Stomach (tissue), 9 donors: Measurements from ENCODE around the gene GLDN. TPM values are rescaled to one million over a fixed set of nuclear protein-coding genes. Genes with fewer than 3 reads are reported as not detected.

Experiments
- DNase-seq, 2 donors: peaks; one replicate each; pipeline versions ENCODE4 v3.0.0 to v3.0.0-alpha.2; 2013 to 2019
- H3K27ac ChIP-seq, 5 donors: fragments of 200-600 bp in 4 of 5; sonication (generic) in 4 of 5; one replicate each; pipeline ENCODE4 v1.5.1; 2013 to 2019; ENCODE audit warnings: mild to moderate bottlenecking in 1 of 5, moderate library complexity in 1 of 5
- H3K27me3 ChIP-seq, 3 donors: fragments of 200-600 bp; sonication (generic); one replicate each; pipeline ENCODE4 v1.5.1; 2017 to 2019; ENCODE audit warnings: mixed run types in 1 of 3
- H3K36me3 ChIP-seq, 4 donors: fragments of 200-600 bp; sonication (generic); 1 replicate in 3 of 4; 2 replicates in 1 of 4; pipeline ENCODE4 v1.5.1; 2016 to 2019
- H3K4me1 ChIP-seq, 4 donors: fragments of 200-600 bp; sonication (generic); one replicate each; pipeline ENCODE4 v1.5.1; 2016 to 2019
- H3K4me3 ChIP-seq, 4 donors: fragments of 200-600 bp; sonication (generic) in 3 of 4; one replicate each; pipeline ENCODE4 v1.5.1; 2016 to 2019; ENCODE audit warnings: mild to moderate bottlenecking in 1 of 4
- H3K9me3 ChIP-seq, 4 donors: fragments of 200-600 bp; sonication (generic); one replicate each; pipeline ENCODE4 v1.5.1; 2016 to 2019
- EP300 ChIP-seq: sonication (generic); formaldehyde crosslinking; IDR thresholded peaks from one replicate; pipeline ENCODE4 v1.6.1; 2017; ENCODE audit warnings: antibody characterized with exemption
- POLR2A ChIP-seq, 4 donors: fragments of 450-650 bp; IDR thresholded peaks; one replicate each; pipeline ENCODE4 v1.6.1; 2016; ENCODE audit warnings: antibody characterized with exemption in 4 of 4, control low read depth in 2 of 4, mild to moderate bottlenecking in 1 of 4, moderate library complexity in 1 of 4
- POLR2AphosphoS5 ChIP-seq, 3 donors: sonication (generic); formaldehyde crosslinking; IDR thresholded peaks; one replicate each; pipeline ENCODE4 v1.6.1; 2016; ENCODE audit warnings: antibody characterized with exemption in 3 of 3
- WGBS, 5 donors: extraction: QIAGEN DNeasy Blood & Tissue Kit in 3 of 5; methylation state at CpG; one replicate each; pipeline versions ENCODE4 v1.1.5 to v1.1.7; 2013 to 2018; 5-methylcytosine and 5-hydroxymethylcytosine counted together
- intact Hi-C: fragments of 100-400 bp; cut with DNase I; formaldehyde crosslinking; loops from one replicate; pipeline ENCODE4 v1.15.1; 2023; ENCODE audit warnings: low total_unique reads
- polyA plus RNA-seq, 3 donors: library from polyadenylated mRNA; stranded (reverse); fragments of 200-250 nt; gene quantifications; one replicate each; pipeline ENCODE4 v1.2.3, GENCODE V29; 2013
- total RNA-seq, 5 donors: library from RNA; depleted of rRNA; stranded (reverse); fragments of >200 nt; gene quantifications; one replicate each; pipeline versions ENCODE4 v1.1.0 to v1.2.3, GENCODE V29; 2014 to 2016
- TF ChIP-seq, protein P1 (sequence below), 7 experiments: fragments of 450-650 bp in 4 of 7; fragments of 200-600 bp in 3 of 7; sonication (generic) in 3 of 7; IDR thresholded peaks; one replicate each; pipeline ENCODE4 v1.5.1; 2016 to 2019; ENCODE audit warnings: antibody characterized with exemption in 7 of 7, control low read depth in 2 of 7, mild to moderate bottlenecking in 1 of 7
- donor health status: healthy with polysubstance abuse.
- donor health status: Bipolar disorder and iron deficiency.
- donor health status: healthy.

GLDN gene
- total and polyA plus RNA-seq, 8 donors, result 0.23 to 8.7 (median 1.7) TPM; not detected in 1

DNA sequence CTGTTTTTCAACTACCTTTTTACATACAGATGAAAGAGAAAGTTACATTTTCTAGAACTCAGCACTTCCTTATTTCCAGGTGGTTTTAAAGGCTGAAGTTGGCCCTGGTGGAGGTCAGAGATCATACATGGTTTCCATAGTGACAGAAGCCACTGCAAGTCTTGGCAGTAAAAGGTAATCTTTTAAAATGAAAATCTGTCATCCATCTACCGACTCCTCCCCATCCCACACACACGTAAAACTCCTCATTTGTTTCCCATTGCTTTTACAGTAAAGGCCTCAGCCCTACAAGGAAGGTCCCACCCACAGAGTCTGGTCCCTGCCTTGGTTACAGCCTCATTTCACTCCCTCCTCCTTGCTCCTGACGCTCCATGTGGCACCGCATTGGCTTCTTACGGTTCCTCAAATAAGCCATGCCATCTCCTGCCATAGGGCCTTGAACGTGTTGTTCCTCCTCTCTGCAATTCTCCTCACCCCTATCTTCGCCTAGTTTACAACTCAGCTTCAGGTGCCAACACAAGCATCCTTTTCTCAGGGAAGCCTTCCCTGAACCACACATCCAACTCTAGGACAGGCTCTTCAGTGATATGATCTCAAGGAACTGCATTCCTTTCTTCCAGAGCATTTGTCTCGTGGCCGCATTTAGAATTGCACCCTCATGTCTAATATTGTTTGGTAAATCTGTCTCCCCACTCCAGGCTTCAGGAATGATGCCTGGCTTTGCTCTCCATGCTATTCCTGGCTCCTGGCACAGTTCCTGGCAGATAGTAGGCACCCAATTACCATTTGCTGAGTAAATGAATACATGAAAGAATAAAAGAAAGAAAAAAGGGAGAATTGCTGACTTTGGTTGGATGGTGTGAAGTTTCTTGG is 5.7 kb upstream of the GLDN start:
- Histone ChIP-seq H3K27me3 (peaks cover 0 to 11% (median under 1%) of the 10 kb centered on the region in 3 donors), H3K9me3 (no peaks in the 10 kb centered on the region), H3K27ac (peak overlapping the region in 2 of 5 donors; percentile 34 to 49), H3K36me3 (no peaks in the 10 kb centered on the region), H3K4me1 (peaks cover 0 to 46% (median 5%) of the 10 kb centered on the region in 4 donors), H3K4me3 (no peak overlapping the region)
- 80 to 84% (median 82%) methylated on average over 9 of the region's 9 CpGs for WGBS, 5 donors
- peak in 1 of 2 donors; percentile 16 for DNase-seq
- intact Hi-C loops, result no loop called here
- TF ChIP-seq EP300, result no peak
- peak in 1 of 3 donors; percentile 42 for TF ChIP-seq POLR2AphosphoS5 (IDR thresholded peaks at IDR 0.05)

DNA sequence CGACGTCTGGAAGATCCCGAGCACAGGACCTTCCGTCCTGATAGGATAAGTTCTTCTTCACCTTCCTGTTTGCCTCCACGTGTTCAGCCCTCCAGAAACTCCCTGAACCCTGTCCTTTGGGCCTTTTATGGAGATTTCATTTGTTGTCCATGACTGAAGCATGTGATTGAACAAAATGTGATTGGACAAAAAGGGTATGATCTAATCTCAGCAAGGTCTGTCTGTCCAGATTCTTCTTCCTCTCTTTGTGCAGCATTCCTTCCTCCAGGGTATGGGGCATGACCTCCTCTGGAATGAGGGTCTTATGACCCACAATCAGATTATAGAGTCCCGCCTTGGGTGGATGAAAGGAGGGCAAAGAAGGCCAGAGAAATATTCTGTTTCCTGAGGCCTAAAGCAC is 3.0 kb upstream of the GLDN start, which contains the start of gene CYP19A1:
Gene CYP19A1, minus strand, starts transcription at position 101 of the 400 bp plus-strand sequence. CDS start 95,684 bp downstream, outside the sequence.
- 78 to 89% (median 86%) methylated on average over 6 of the region's 6 CpGs for WGBS, 5 donors
- Histone ChIP-seq H3K36me3 (no peaks in the 10 kb centered on the region), H3K27me3 (peaks cover 0 to 31% (median 19%) of the 10 kb centered on the region in 3 donors), H3K4me3 (no peak within 1 kb of the TSS), H3K27ac (no peak within 1 kb of the TSS), H3K9me3 (no peaks in the 10 kb centered on the region), H3K4me1 (peaks cover 10 to 58% (median 19%) of the 10 kb centered on the region in 4 donors)
- DNase-seq, result no peak
- no peak for TF ChIP-seq POLR2A (IDR thresholded peaks at IDR 0.05)
- TF ChIP-seq, protein P1, sequence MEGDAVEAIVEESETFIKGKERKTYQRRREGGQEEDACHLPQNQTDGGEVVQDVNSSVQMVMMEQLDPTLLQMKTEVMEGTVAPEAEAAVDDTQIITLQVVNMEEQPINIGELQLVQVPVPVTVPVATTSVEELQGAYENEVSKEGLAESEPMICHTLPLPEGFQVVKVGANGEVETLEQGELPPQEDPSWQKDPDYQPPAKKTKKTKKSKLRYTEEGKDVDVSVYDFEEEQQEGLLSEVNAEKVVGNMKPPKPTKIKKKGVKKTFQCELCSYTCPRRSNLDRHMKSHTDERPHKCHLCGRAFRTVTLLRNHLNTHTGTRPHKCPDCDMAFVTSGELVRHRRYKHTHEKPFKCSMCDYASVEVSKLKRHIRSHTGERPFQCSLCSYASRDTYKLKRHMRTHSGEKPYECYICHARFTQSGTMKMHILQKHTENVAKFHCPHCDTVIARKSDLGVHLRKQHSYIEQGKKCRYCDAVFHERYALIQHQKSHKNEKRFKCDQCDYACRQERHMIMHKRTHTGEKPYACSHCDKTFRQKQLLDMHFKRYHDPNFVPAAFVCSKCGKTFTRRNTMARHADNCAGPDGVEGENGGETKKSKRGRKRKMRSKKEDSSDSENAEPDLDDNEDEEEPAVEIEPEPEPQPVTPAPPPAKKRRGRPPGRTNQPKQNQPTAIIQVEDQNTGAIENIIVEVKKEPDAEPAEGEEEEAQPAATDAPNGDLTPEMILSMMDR (IDR thresholded peaks at IDR 0.05), result no peak
- intact Hi-C loops, result no loop called here

DNA sequence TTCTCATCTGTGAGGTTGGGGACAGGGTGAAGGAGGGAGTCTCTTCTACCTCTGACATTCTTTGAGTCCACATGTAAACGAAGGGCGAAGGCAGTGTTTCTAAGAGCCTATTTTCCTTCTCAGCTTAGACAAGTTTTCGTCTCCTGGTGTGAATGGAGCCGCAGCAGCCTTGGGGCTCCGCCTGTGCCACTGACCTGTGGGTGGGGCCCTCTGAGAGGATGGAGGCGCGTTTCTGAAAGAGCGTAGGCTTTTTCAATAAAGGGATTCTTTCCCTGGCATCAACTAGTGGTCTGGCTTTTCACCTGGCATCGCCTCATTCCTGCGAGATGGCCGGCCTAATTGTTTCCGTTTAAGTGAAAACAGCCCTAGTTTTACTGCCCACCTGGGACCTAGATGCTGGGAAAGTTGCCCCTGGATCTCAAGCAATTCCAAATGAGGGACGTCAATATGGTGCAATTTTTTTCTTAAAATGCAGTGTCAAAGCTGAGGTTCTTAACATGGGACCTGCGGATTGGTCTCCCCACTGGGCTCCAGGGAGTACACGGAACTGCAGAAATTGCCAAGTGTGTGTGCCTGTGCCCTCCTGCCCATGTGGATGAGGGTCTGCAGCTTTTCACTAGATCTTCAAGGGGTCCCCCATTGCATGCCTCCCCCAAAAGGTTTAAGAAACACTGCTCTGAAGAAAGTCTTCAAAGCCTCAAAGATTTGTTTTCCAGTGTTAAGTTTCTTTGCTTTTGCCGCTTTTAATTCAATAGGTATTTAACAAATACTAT is 958 bp downstream of the GLDN start:
- DNase-seq, result no peak
- no peaks in the 10 kb centered on the region for H3K36me3 ChIP-seq
- intact Hi-C loops, result no loop called here
- TF ChIP-seq EP300, result no peak
- TF ChIP-seq POLR2A (IDR thresholded peaks at IDR 0.05), result no peak
- TF ChIP-seq POLR2AphosphoS5 (IDR thresholded peaks at IDR 0.05), result no peak
- TF ChIP-seq, protein P1 (IDR thresholded peaks at IDR 0.05), result no peak
- peaks cover 10 to 23% (median 15%) of the 10 kb centered on the region in 4 donors for H3K4me1 ChIP-seq
- peak overlapping the region in 2 of 5 donors; percentile 28 to 31 for H3K27ac ChIP-seq
- H3K9me3 ChIP-seq, result no peaks in the 10 kb centered on the region
- H3K4me3 ChIP-seq, result peak overlapping the region; percentile 40 to 51 (median 46)
- 50 to 72% (median 52%) methylated on average over 16 of the region's 16 CpGs for WGBS, 5 donors
- H3K27me3 ChIP-seq, result peaks cover 0 to 31% (median 19%) of the 10 kb centered on the region in 3 donors

DNA sequence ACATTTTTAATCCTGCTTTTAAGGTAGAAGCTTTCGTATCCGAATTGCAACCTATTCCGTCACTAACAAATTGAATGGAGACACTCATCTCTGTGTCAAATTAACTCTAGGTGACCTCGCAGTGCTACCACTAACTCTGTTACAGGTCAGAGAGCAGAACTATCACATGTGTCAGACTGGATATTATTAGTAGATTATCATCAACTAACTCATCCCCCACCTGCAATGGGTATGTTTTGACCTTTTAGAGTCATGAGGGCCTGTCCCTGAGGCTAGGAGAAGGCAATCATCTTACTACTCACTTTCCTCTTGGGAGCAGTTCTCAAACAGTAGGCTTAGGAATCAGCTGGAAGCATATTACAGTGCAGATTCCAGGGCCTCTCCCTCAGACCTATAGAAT is 2.0 kb downstream of the GLDN start:
- Histone ChIP-seq H3K36me3 (no peaks in the 10 kb centered on the region), H3K4me3 (no peak overlapping the region), H3K9me3 (no peaks in the 10 kb centered on the region), H3K4me1 (peaks cover 10 to 20% (median 15%) of the 10 kb centered on the region in 4 donors), H3K27ac (no peak overlapping the region), H3K27me3 (peaks cover 0 to 31% (median 19%) of the 10 kb centered on the region in 3 donors)
- WGBS, 5 donors, result 93 to 97% (median 95%) methylated on average over 4 of the region's 4 CpGs
- no peak for TF ChIP-seq POLR2A (IDR thresholded peaks at IDR 0.05)
- TF ChIP-seq, protein P1 (IDR thresholded peaks at IDR 0.05), result no peak
- TF ChIP-seq EP300, result no peak
- no peak for TF ChIP-seq POLR2AphosphoS5 (IDR thresholded peaks at IDR 0.05)
- no peak for DNase-seq
- intact Hi-C loops, result no loop called here
